GM18951 (cell line): Measurements from ENCODE around the gene WFIKKN2.

Source experiments
- POLR2A ChIP-seq: IDR thresholded peaks from 4 replicates; pipeline ENCODE4 v1.6.1; 2011; ENCODE audit warnings: mild to moderate bottlenecking; ENCODE audit not compliant: insufficient read length, insufficient read depth; ENCODE audit errors: extremely low read depth
- in situ Hi-C: fragments of 300-500 bp; cut with MboI; formaldehyde crosslinking; loops from one replicate; pipeline ENCODE4 v1.12.0; 2022; ENCODE audit warnings: low sequenced_read_pairs, mixed read lengths, inconsistent platforms; ENCODE audit not compliant: unreplicated experiment

The WFIKKN2 gene

GRCh38 chr17:50861822-50862528 lies 26.6 kb downstream of the WFIKKN2 start:
- TF ChIP-seq POLR2A: no peak
- in situ Hi-C loops: loop anchor here (5.0 kb wide), 1 partner anchor 90 kb away; no protein-coding TSS in a partner anchor

GRCh38 chr17:50863221-50863843 lies 27.9 kb downstream of the WFIKKN2 start:
- no peak for TF ChIP-seq POLR2A
- in situ Hi-C loops: loop anchor here (5.0 kb wide), 1 partner anchor 89 kb away; no protein-coding TSS in a partner anchor

GRCh38 chr17:50863931-50864330 lies 28.5 kb downstream of the WFIKKN2 start:
- no peak for TF ChIP-seq POLR2A
- in situ Hi-C loops: loop anchor here (5.0 kb wide), 1 partner anchor 88 kb away; no protein-coding TSS in a partner anchor

- no peak for TF ChIP-seq POLR2A
- in situ Hi-C loops: loop anchor here (5.0 kb wide), 1 partner anchor 88 kb away; no protein-coding TSS in a partner anchor
These were observed 29.3 kb downstream of the WFIKKN2 start for GRCh38 chr17:50864747-50865059.

GRCh38 chr17:50865060-50865867 lies 29.9 kb downstream of the WFIKKN2 start:
- in situ Hi-C loops: no loop called here
- no peak for TF ChIP-seq POLR2A

DNA sequence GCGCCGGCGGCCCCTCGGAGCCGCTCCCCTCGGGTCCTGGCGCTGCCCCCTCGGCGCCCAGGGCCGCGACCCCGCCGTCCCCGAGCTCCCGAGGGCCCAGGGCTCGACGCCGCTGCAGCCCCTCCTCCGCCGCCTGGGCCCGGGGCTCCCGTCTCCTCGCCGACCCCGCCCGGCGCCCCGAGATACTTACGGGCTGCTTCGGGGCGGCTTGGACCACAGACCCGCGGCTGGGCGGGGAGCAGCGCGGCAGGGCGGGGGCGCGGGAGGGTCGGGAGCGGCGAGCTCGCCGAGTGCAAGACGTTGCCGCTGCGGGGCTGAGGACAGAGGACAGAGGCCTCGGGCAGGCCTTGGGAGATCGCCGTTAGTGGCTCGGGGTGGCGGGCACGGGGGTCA lies 30.5 kb downstream of the WFIKKN2 start:
- TF ChIP-seq POLR2A: no peak
- in situ Hi-C loops: no loop called here

DNA sequence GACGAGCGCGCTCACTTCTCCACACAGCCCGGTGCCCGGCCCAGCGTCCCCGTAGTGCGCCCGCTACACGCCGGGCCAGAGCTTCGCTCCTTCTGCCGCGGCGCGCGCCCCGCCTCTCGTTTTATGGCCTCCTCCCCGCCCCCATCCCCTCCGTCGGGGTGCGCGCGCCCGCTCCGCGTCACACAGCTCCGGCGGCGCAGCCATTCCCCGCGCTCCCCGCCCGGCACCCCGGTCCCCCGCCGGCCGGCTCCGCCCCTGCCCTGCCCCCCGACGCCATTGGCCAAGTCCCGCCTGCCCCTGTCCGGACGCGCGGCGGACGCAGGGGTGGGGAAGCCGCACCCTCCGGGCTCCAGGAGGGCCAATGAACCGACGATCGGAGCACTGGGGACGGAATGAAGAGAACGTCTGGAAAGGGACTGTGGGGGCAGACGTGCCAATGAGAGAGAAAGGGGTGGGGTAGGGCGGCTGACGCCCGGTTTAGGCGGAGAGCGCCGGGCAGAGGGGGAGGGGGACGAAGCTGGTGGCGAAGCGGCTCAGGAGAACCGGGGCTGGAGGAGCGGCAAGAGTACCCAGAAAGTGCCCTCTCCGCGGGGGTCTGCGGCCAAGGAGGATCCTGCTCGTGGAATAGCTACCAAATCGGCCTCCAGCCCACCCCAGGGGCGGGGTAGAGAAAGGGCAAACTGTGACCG lies 31.0 kb downstream of the WFIKKN2 start, which contains the start of gene TOB1:
TOB1 (minus strand) TSS at position 94 of the 689 bp plus-strand sequence. CDS start 2,337 bp downstream, outside the sequence.
- TF ChIP-seq POLR2A: peak; percentile 100
- in situ Hi-C loops: no loop called here

GRCh38 chr17:50866950-50867362 lies 31.6 kb downstream of the WFIKKN2 start:
- in situ Hi-C loops: no loop called here
- no peak for TF ChIP-seq POLR2A

DNA sequence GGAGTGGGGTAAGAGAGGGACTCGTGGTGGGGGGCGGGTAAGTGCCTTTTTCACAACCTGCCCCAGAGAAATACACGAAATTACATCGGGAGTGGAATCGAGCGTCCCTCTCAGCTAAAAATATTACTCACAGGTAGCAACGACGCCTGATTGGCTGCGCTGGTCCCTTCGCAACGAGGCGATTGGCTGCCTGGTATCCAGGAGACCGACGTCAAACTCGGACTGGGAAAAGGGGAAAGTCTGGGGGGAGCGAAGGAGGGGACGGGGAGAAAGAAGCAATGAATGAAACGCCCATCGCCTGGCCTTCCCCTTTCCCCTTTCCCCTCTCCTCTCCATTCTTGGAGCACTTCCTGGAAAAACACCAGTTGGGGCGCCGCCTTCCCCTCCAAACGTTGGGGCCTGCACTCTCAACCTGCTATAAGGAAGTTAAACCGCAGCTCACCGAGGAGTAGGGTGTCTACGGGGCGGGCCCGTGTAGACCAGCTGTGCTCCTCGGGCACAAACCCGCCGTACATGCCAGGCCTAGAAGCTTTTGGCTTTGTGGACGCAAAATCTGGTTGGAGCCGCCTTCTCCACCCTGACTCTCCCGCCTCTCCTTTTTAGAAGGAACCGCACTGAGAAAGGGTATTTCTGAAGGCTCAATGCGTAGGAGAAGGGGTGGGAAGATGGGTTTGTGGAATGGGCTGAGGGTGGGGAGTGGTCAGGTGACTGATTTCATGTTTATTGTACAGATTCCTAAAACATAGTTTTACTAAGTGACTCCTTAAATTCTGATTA lies 32.2 kb downstream of the WFIKKN2 start:
- peak; percentile 46 for TF ChIP-seq POLR2A
- in situ Hi-C loops: no loop called here

GRCh38 chr17:50868140-50868438 lies 32.7 kb downstream of the WFIKKN2 start:
- no peak for TF ChIP-seq POLR2A
- in situ Hi-C loops: no loop called here

GRCh38 chr17:50868602-50869001 lies 33.2 kb downstream of the WFIKKN2 start:
- no peak for TF ChIP-seq POLR2A

DNA sequence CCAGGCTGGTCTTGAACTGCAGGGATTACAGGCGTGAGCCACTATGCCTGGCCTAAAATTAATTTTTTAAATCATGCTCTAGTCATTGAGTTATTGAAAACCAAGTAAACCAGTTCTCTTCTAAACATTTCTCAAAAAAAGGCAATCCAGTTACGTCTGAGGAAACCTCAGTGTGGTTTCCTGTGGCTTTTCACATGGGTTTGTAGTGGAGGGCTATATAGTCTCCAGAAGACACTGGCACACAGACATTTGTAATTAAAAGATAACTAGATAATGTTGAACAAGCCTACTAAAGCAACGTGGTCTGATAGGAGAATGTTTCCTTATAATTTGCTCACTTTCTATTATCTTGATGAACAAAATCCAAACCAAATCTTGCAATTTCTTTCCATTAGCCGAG lies 36.0 kb downstream of the WFIKKN2 start:
- in situ Hi-C loops: no loop called here
- no peak for TF ChIP-seq POLR2A

More at GRCh38 chr17:50868602-50869001, 33.2 kb downstream of the WFIKKN2 start:
- in situ Hi-C loops: no loop called here
